B cell (primary cell): Measurements from ENCODE around the gene NLGN4Y. TPM values are rescaled to one million over a fixed set of nuclear protein-coding genes. Genes with fewer than 3 reads are reported as not detected.

ENCODE experiments used
- ATAC-seq: fragments of 200-7000 bp; cut with Tn5 transposase; one replicate; pipeline ENCODE4 v1.10.0; 2021; ENCODE audit warnings: low read depth, mild to moderate bottlenecking, moderate number of reproducible peaks, moderate library complexity
- CTCF ChIA-PET: fragments of 350-600 bp; sonication (Branson Sonifier 250); formaldehyde crosslinking; loops from one replicate; lab custom pipeline; 2021; ENCODE audit warnings: antibody characterized with exemption, inconsistent platforms; lab: Charles Lee
- POLR2A ChIA-PET: fragments of 350-600 bp; sonication (Branson Sonifier 250); formaldehyde crosslinking; loops from one replicate; lab custom pipeline; 2021; ENCODE audit warnings: antibody characterized with exemption; lab: Charles Lee
- DNase-seq: peaks from one replicate; pipeline ENCODE4 v3.0.0; 2013
- H2AFZ ChIP-seq: 2 replicates; pipeline ENCODE4 v1.6.1; 2012; ENCODE audit warnings: mild to moderate bottlenecking, low read depth, low read length; ENCODE audit not compliant: insufficient read depth, poor library complexity, severe bottlenecking
- H3K27ac ChIP-seq, 2 donors: 1 replicate in 1 of 2; 2 replicates in 1 of 2; pipeline ENCODE4 v1.5.1; 2012 to 2013; ENCODE audit warnings: low read length in 2 of 2, mild to moderate bottlenecking in 2 of 2, moderate library complexity in 1 of 2
- H3K27me3 ChIP-seq, 4 experiments: fragments of 200-600 bp in 1 of 4; sonication (generic) in 1 of 4; replicated peaks in 1 of 4; 1 replicate in 2 of 4; 2 replicates in 2 of 4; pipeline versions ENCODE4 v1.6.1 to v1.7.0; 2013 to 2016; ENCODE audit warnings: low read length in 3 of 4, mild to moderate bottlenecking in 2 of 4, mixed read lengths in 1 of 4, moderate library complexity in 1 of 4; ENCODE audit not compliant: insufficient read depth in 4 of 4, control insufficient read depth in 3 of 4; ENCODE audit errors: control extremely low read depth in 1 of 4
- H3K36me3 ChIP-seq, 2 experiments: replicated peaks in 1 of 2; 1 replicate in 1 of 2; 2 replicates in 1 of 2; pipeline versions ENCODE4 v1.6.1 to v1.7.1; 2013; ENCODE audit warnings: low read length in 1 of 2; ENCODE audit not compliant: insufficient read depth in 2 of 2, control insufficient read depth in 1 of 2; ENCODE audit errors: control extremely low read depth in 1 of 2, extremely low read depth in 1 of 2
- H3K4me1 ChIP-seq, 2 donors: fragments of 200-600 bp in 1 of 2; sonication (generic) in 1 of 2; 1 replicate in 1 of 2; 2 replicates in 1 of 2; pipeline versions ENCODE4 v1.5.1 to v1.6.1; 2013 to 2017; ENCODE audit warnings: low read length in 2 of 2; ENCODE audit not compliant: control insufficient read depth in 2 of 2, insufficient read depth in 2 of 2
- H3K4me2 ChIP-seq: replicated peaks from 2 replicates; pipeline ENCODE3; 2012; ENCODE audit warnings: mild to moderate bottlenecking, low read depth, low read length; ENCODE audit not compliant: poor library complexity, severe bottlenecking
- H3K4me3 ChIP-seq, 5 experiments: fragments of 200-600 bp in 1 of 5; sonication (generic) in 1 of 5; 1 replicate in 3 of 5; 2 replicates in 2 of 5; pipeline versions ENCODE4 v1.5.1 to v1.7.0; 2011 to 2016; ENCODE audit warnings: low read length in 4 of 5, mild to moderate bottlenecking in 4 of 5, low read depth in 2 of 5, control low read depth in 1 of 5, moderate library complexity in 1 of 5; ENCODE audit not compliant: insufficient read depth in 1 of 5; ENCODE audit errors: control extremely low read depth in 1 of 5, extremely low read depth in 1 of 5
- H3K79me2 ChIP-seq: fragments of 200-600 bp; sonication (generic); one replicate; pipeline ENCODE4 v1.6.0; 2016; ENCODE audit warnings: low read length; ENCODE audit not compliant: control insufficient read depth, insufficient read depth
- H3K9ac ChIP-seq: fragments of 200-600 bp; sonication (generic); 2 replicates; pipeline ENCODE4 v1.6.1; 2017; ENCODE audit warnings: mild to moderate bottlenecking, low read length, moderate library complexity
- H3K9me3 ChIP-seq, 3 donors: one replicate each; pipeline versions ENCODE4 v1.6.1 to v1.7.1; 2013; ENCODE audit warnings: low read length in 2 of 3; ENCODE audit not compliant: control insufficient read depth in 2 of 3, insufficient read depth in 1 of 3; ENCODE audit errors: control extremely low read depth in 1 of 3
- H4K20me1 ChIP-seq: 2 replicates; pipeline ENCODE4 v1.6.0; 2012; ENCODE audit warnings: mild to moderate bottlenecking, low read length; ENCODE audit not compliant: insufficient read depth, control insufficient read depth, poor library complexity, severe bottlenecking
- H3K27ac Mint-ChIP-seq: one replicate; pipeline ENCODE4 v1.8.0; 2021; ENCODE audit warnings: mixed read lengths
- H3K27me3 Mint-ChIP-seq: one replicate; pipeline ENCODE4 v1.8.0; 2021; ENCODE audit warnings: mixed read lengths
- H3K4me1 Mint-ChIP-seq: one replicate; pipeline ENCODE4 v1.8.0; 2021; ENCODE audit warnings: mixed read lengths
- H3K4me3 Mint-ChIP-seq: one replicate; pipeline ENCODE4 v1.8.0; 2021; ENCODE audit warnings: mixed read lengths
- H3K9me3 Mint-ChIP-seq: one replicate; pipeline ENCODE4 v1.8.0; 2022; ENCODE audit warnings: mixed read lengths; ENCODE audit not compliant: insufficient read depth
- CTCF ChIP-seq: fragments of 200-600 bp; IDR thresholded peaks from one replicate; pipeline ENCODE4 v1.8.0; 2022; ENCODE audit warnings: antibody characterized with exemption, mild to moderate bottlenecking
- EZH2 ChIP-seq: IDR thresholded peaks from 2 replicates; pipeline ENCODE4 v1.6.1; 2012; ENCODE audit warnings: borderline replicate concordance, low read depth, mild to moderate bottlenecking, moderate library complexity, low read length; ENCODE audit not compliant: insufficient read depth, poor library complexity, severe bottlenecking
- intact Hi-C: fragments of 100-400 bp; cut with micrococcal nuclease; formaldehyde crosslinking; loops from one replicate; pipeline ENCODE4 v1.10.0; 2022
- polyA plus RNA-seq: library from polyadenylated mRNA; depleted of rRNA; stranded (reverse); fragments of >200 nt; gene quantifications from 2 replicates; pipeline ENCODE4 v1.2.3, GENCODE V29; 2012
- total RNA-seq, 2 donors: library from RNA; stranded (reverse); fragments of 120-200 nt in 1 of 2; gene quantifications; 1 replicate in 1 of 2; 2 replicates in 1 of 2; pipeline versions ENCODE4 v1.2.3 to v1.2.4, GENCODE V29; 2013 to 2022

Gene NLGN4Y
- total and polyA plus RNA-seq, 2 donors (not counting 1 experiment from before 2014, with no cell fraction given), result 1.9 TPM; not detected in 1

GRCh38 chrY:14694543-14694942, 170.2 kb downstream of the NLGN4Y start:
- no peaks in the 10 kb centered on the region for H3K79me2 ChIP-seq
- no peaks in the 10 kb centered on the region for H3K4me1 ChIP-seq
- no peak for DNase-seq
- H3K27ac ChIP-seq, result no peak overlapping the region
- no peaks in the 10 kb centered on the region for H3K27me3 ChIP-seq
- TF ChIP-seq CTCF (no peak), EZH2 (no peak)
- H3K27me3 Mint-ChIP-seq, result no peaks in the 10 kb centered on the region
- intact Hi-C loops, result no loop called here
- ATAC-seq, result no peak
- ChIA-PET POLR2A (no interaction called here), CTCF (no interaction called here)
- no peak overlapping the region for H3K4me3 Mint-ChIP-seq
- H3K9me3 Mint-ChIP-seq, result no peaks in the 10 kb centered on the region
- H3K4me2 ChIP-seq, result no peak overlapping the region
- H2AFZ ChIP-seq, result no peak overlapping the region
- H4K20me1 ChIP-seq, result no peaks in the 10 kb centered on the region
- no peak overlapping the region for H3K27ac Mint-ChIP-seq
- no peaks in the 10 kb centered on the region for H3K4me1 Mint-ChIP-seq
- H3K4me3 ChIP-seq, result no peak overlapping the region
- H3K9ac ChIP-seq, result no peak overlapping the region
- no peaks in the 10 kb centered on the region for H3K9me3 ChIP-seq
- H3K36me3 ChIP-seq, result no peaks in the 10 kb centered on the region

- no peaks in the 10 kb centered on the region for H3K36me3 ChIP-seq
- no peak overlapping the region for H3K27ac ChIP-seq
- no peak overlapping the region for H3K4me2 ChIP-seq
- H3K4me1 ChIP-seq, result no peaks in the 10 kb centered on the region
- Mint-ChIP-seq H3K4me1 (no peaks in the 10 kb centered on the region), H3K9me3 (no peaks in the 10 kb centered on the region), H3K27ac (no peak overlapping the region), H3K4me3 (no peak overlapping the region), H3K27me3 (no peaks in the 10 kb centered on the region)
- ChIA-PET CTCF (no interaction called here), POLR2A (no interaction called here)
- H3K4me3 ChIP-seq, result no peak overlapping the region
- no peaks in the 10 kb centered on the region for H3K27me3 ChIP-seq
- DNase-seq, result no peak
- no peak overlapping the region for H3K9ac ChIP-seq
- H3K9me3 ChIP-seq, result no peaks in the 10 kb centered on the region
- intact Hi-C loops, result no loop called here
- H2AFZ ChIP-seq, result no peak overlapping the region
- H4K20me1 ChIP-seq, result no peaks in the 10 kb centered on the region
- no peaks in the 10 kb centered on the region for H3K79me2 ChIP-seq
- TF ChIP-seq EZH2 (no peak), CTCF (no peak)
- no peak for ATAC-seq
Observed at GRCh38 chrY:14708158-14708557, 183.8 kb downstream of the NLGN4Y start.
